ENCODE data around the gene RTN1.
A peak's percentile ranks its signal among the peaks of the same experiment; 100 is the strongest.

DNA sequence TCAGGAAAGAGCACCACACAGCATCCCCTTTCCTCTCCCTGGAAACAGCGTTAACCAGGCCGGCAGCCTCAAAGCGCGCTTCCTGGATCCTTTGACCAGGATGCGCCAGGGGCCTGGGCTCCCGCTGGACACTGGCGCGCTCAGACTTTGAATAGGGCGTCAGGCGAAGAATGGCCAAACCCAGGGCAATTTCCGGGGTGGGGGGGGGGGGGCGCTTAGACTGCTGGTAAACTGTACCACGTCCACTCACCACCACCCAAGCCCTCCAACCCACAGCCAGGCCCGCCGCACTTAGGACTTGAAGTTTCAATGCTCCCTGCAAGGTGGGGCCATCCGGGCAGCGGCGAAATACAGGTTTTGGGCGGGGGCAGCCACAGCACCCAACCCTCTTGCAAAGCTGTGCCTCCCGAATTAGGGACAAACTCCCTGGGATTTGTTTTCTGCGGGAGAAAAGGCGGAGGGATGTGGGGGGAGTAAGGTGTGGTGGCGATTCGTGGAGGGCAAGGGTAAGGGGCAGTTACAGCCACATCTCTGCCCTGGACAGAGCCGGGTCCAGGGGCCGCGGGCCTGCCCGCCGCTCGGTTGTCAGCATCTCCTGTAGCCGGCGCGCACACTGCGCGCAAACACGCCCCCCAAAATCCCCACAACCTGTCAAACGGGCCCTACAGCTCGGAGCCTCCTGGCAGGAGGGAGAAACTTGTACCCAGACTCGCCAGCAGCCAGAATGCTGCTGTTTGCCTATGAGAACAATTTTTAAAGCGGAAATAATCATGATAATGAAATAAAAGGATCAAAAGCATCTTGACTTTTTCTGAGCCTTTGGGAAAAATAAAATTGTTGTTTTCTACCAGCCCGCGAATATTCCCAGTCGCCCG, 958 bp downstream of the RTN1 start:
- TF ChIP-seq, protein P1, sequence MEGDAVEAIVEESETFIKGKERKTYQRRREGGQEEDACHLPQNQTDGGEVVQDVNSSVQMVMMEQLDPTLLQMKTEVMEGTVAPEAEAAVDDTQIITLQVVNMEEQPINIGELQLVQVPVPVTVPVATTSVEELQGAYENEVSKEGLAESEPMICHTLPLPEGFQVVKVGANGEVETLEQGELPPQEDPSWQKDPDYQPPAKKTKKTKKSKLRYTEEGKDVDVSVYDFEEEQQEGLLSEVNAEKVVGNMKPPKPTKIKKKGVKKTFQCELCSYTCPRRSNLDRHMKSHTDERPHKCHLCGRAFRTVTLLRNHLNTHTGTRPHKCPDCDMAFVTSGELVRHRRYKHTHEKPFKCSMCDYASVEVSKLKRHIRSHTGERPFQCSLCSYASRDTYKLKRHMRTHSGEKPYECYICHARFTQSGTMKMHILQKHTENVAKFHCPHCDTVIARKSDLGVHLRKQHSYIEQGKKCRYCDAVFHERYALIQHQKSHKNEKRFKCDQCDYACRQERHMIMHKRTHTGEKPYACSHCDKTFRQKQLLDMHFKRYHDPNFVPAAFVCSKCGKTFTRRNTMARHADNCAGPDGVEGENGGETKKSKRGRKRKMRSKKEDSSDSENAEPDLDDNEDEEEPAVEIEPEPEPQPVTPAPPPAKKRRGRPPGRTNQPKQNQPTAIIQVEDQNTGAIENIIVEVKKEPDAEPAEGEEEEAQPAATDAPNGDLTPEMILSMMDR (IDR thresholded peaks at IDR 0.05; ENCODE audit: poor library complexity) = no peak
- TF ChIP-seq EZH2phosphoT487 (IDR thresholded peaks at IDR 0.05; ENCODE audit: low read depth, severe bottlenecking, unreplicated experiment) = peak; percentile 38
